ENCODE data around the gene HOXB3. TPM values are rescaled to one million over a fixed set of nuclear protein-coding genes. Genes with fewer than 3 reads are reported as not detected.

HOXB3 gene
- polyA plus RNA-seq, 1 donor from 2014 or later = 0.34 TPM

DNA sequence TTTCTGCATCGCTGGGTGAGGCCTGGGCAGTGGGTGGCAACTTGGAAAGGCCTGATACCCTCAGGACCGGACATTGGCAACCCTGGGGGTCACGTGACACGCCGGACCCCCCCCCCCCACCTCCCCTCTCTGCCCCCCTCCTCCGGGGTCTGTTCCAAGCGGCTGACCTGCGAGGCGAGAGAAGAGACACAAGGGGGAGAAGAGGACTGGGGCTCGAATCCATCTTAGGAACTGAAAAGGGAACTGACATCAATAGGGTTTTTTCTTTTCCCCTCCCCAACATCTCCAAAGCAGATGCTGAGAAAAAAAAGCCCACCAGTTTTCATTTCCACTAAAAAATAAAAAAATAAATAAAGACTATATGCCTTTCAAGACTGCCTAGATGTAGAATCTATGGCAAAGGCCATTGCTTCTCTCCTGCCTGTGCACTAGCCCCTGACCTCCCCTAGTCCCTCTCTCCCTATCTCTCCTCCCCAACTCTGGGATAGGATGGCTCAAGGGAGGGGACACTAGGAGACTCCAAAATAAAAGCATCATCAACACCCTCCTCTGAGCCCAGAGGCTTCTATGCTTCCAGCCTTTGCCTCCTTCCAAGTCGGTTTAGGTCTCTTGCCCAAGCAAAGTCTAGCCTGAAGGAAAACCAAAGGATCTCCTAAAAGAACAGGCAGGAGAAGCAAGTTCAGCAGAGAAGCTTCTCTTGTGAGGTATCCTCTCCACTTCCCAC, 37.4 kb downstream of the HOXB3 start:
- Mint-ChIP-seq H3K27me3 (peaks cover 15% of the 10 kb centered on the region), H3K36me3 (peaks cover 3% of the 10 kb centered on the region), H3K9me3 (no peaks in the 10 kb centered on the region), H3K27ac (no peak overlapping the region), H3K4me3 (no peak overlapping the region), H3K4me1 (peaks cover 0 to 4% (median 1%) of the 10 kb centered on the region in 3 donors)

DNA sequence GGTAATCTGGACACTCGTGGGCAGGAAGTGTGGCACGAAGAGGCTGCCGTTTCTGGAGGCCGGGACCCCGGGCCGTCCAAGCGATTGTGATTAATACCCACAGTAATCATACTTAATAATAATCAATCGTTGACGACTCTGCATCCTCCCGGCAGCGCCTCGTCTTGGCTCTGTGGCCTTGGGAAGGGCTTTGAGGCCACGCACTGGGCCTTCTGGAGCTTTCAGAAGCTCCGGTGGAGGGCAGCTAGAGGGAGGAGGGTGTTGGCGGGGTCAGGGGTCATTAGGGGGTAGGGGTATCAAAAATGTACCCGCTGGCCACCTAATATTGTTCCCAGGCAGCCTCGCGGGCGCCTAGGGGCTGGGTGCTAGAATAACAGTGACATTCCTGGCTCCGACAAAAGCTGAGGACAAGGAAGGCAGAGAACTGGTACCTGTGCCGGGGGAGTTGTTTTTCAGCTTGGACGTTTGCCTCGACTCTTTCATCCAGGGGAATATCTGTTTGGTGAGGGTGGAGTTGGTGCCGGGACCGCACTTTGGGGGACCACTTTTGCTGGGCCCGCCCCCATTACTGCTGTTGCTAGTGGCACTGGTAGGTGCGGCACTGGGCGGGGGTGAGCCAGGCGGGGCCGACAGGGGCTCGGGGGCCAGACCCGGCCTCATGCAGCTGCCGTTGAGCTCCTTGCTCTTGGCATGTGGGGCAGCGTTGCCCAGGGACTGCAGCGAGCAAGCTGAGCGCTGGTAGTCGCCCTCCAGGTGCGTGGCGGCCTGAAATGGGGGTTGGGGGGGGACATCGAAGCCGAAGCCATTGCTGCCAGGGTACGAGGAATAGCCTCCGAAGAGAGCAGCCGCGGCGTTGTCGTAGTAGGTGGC, 38.2 kb downstream of the HOXB3 start:
- H3K27ac Mint-ChIP-seq = no peak overlapping the region
- peaks cover 0 to 4% (median 1%) of the 10 kb centered on the region in 3 donors for H3K4me1 Mint-ChIP-seq
- H3K27me3 Mint-ChIP-seq = peaks cover 19% of the 10 kb centered on the region
- H3K36me3 Mint-ChIP-seq = peaks cover 3% of the 10 kb centered on the region
- H3K4me3 Mint-ChIP-seq = no peak overlapping the region
- H3K9me3 Mint-ChIP-seq = no peaks in the 10 kb centered on the region

DNA sequence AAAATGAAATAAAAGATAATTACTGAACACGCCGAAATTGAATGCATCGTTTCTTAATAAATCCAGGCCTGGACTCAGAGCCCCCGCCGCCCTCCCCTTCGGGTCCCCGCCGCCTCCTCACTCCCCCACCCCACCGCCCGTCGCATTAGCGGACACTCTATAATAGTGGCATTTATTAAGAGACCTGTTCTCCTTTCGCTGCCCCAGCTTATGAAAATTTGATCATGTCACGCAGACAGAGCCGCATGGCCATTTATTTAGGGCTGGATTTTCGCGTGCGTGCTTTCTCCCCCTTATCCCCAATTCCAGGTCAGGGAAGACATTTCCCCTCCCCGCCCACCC, 38.9 kb downstream of the HOXB3 start:
- Mint-ChIP-seq H3K4me3 (no peak overlapping the region), H3K27me3 (peaks cover 19% of the 10 kb centered on the region), H3K4me1 (peaks cover 0 to 4% (median 1%) of the 10 kb centered on the region in 3 donors), H3K27ac (no peak overlapping the region), H3K9me3 (no peaks in the 10 kb centered on the region), H3K36me3 (peaks cover 3% of the 10 kb centered on the region)

DNA sequence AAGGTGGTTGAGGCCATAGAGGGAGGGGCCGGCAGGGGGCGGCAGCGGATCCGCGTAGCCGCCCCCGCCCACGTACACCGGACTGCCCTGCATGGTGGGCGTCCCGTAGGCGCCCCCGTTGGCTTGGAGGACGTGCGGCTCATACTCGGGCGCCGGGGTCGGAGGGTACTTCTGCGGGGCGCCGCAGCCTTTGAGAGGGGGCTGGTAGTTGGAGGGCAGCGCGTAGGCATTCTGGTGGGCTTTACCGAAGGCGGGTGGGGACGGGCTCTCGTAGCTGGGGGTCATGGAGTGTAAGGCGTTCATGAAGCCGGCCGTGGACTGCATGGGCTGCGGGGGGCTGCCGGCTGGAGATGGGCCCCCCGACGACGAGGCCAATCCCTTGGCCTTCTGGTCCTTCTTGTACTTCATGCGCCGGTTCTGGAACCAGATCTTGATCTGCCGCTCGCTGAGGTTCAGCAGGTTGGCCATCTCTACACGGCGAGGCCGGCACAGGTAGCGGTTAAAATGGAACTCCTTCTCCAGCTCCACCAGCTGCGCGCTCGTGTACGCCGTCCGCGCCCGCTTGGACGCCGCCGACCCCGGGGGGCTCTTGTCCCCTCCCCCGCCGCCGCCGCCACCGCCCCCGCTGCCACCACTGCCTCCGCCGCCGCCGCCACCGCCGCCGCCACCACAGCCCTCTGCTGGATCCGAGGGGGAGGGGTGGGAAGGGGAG, 39.4 kb downstream of the HOXB3 start:
- Mint-ChIP-seq H3K27me3 (peaks cover 23% of the 10 kb centered on the region), H3K4me1 (peaks cover 0 to 4% (median 1%) of the 10 kb centered on the region in 3 donors), H3K4me3 (no peak overlapping the region), H3K36me3 (peaks cover 3% of the 10 kb centered on the region), H3K27ac (no peak overlapping the region), H3K9me3 (no peaks in the 10 kb centered on the region)

DNA sequence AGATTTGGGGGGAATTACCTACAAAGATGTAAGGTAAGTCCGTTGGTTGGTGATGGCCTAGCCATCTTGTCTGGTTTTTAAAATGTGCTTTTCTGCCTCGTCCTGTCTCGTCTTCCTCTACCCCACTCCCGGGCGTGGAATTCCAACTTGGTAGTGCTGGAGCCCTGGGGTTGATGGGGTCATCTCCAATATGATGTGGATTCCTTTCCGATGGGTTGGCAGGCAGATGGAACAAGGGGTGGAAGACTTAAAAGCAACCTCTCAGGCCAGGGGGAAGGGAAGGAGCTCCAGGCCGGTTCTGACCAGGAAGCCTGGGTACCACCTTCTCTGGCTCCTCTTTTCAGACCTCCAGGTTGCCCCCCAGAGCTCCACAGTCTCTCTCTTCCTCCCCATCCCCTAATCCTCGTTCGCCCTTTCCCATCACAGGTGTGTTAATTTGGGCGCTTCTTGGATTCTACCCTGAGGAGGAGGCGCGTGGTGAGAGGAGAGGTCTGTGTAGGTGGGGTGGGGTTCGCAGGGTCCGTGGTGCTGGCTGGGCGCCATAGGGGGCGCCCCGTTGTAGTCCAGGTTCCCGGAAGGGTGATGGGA, 40.0 kb downstream of the HOXB3 start:
- H3K4me1 Mint-ChIP-seq = peaks cover 0 to 3% (median 0%) of the 10 kb centered on the region in 3 donors
- no peaks in the 10 kb centered on the region for H3K9me3 Mint-ChIP-seq
- H3K27me3 Mint-ChIP-seq = peaks cover 25% of the 10 kb centered on the region
- H3K4me3 Mint-ChIP-seq = no peak overlapping the region
- peaks cover 3% of the 10 kb centered on the region for H3K36me3 Mint-ChIP-seq
- no peak overlapping the region for H3K27ac Mint-ChIP-seq

DNA sequence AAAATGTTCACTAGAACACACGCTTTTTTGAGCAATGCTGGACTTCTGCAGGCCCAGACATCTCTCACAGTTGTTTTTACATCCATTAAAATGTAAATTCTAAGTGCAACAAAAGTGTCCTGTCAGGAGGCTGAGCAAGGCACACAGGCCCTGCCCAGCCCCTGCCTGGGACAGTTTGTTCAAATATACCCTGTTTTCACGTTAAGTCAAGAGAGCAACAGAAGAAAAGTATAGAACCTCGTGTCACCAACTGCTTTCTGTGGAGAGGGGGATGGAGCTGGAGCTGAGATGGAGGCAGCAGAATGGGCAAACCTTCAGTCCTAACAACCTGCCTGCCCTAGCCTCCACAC, 40.8 kb downstream of the HOXB3 start:
- Mint-ChIP-seq H3K4me1 (peaks cover 0 to 4% (median 0%) of the 10 kb centered on the region in 3 donors), H3K4me3 (no peak overlapping the region), H3K27ac (no peak overlapping the region), H3K27me3 (peaks cover 26% of the 10 kb centered on the region), H3K36me3 (peaks cover 3% of the 10 kb centered on the region), H3K9me3 (no peaks in the 10 kb centered on the region)

DNA sequence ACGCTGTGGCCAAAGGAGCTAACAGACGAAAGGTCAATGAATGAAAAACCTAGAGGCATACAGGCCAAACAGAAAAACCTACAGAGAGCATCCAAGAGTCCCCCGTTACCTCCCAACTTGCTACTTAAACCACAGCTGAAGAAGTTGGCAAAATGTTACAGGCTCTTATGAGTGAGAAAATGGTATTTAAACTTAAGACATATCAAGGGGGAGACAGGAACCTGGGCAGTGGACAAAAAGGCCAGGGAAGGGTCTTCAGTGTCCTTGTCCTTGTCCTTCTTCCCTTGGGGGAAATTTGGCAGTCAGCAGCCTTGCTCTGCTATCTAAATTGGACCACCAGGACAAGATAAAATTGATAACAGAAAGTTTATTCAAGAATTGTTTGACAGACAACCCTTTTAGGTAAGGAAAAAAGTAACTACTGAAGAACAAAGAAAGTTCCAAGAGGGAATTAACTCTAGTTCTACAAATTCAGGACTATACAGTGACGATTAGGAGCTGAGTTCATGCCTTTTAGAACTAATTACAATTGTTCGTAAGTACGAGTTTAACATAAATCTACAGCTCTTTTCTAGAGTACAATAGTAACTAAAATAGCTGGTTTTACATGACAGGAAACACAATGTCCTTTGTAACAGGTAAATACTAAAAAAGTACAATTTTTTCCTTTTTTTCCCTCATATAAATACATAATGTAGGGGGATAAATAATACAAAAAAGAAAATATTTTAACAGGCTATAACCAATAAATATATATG, 41.3 kb downstream of the HOXB3 start:
- Mint-ChIP-seq H3K36me3 (peaks cover 3% of the 10 kb centered on the region), H3K27ac (peak overlapping the region in 1 of 3 donors; percentile 86), H3K27me3 (peaks cover 30% of the 10 kb centered on the region), H3K4me3 (peak overlapping the region in 1 of 4 donors; percentile 17), H3K9me3 (no peaks in the 10 kb centered on the region), H3K4me1 (peaks cover 3 to 7% (median 5%) of the 10 kb centered on the region in 3 donors)

DNA sequence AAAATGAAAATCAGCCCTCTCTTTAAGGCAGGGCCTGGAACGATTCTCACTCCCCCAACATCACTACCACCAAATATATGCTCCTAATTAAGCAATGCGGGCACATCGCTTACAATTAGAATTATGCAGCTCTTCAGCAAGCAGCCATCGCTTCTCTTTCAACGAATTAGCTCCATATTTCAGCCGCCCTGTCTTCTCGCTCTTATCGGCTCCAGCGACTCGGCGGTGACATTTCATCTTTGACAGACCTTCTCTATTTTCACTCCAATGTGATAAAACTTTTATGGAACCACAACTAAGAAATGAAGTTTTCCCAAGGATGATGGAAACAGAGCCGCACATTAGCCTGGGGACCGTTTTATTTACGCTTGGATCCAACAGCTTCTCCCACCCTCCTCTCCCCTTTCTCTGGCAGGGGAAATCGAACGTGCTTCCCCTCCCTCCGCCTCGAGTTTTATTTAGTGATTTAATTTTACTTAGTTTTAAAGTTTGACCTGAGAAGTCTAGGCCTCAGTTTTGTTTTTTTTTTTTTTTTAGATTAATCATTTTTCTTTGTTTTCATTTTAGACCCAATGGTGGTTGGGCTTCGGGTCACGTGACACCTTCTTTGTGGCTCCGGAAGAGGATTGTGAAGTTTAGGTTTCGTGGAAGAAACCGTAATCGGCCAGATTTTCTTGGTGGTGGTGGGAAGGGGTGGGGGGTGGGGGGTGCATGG, 42.1 kb downstream of the HOXB3 start:
- H3K27me3 Mint-ChIP-seq = peaks cover 30% of the 10 kb centered on the region
- peaks cover 3% of the 10 kb centered on the region for H3K36me3 Mint-ChIP-seq
- H3K4me1 Mint-ChIP-seq = peaks cover 4 to 9% (median 6%) of the 10 kb centered on the region in 3 donors
- H3K9me3 Mint-ChIP-seq = no peaks in the 10 kb centered on the region
- H3K4me3 Mint-ChIP-seq = no peak overlapping the region
- H3K27ac Mint-ChIP-seq = peak overlapping the region in 1 of 3 donors; percentile 86

DNA sequence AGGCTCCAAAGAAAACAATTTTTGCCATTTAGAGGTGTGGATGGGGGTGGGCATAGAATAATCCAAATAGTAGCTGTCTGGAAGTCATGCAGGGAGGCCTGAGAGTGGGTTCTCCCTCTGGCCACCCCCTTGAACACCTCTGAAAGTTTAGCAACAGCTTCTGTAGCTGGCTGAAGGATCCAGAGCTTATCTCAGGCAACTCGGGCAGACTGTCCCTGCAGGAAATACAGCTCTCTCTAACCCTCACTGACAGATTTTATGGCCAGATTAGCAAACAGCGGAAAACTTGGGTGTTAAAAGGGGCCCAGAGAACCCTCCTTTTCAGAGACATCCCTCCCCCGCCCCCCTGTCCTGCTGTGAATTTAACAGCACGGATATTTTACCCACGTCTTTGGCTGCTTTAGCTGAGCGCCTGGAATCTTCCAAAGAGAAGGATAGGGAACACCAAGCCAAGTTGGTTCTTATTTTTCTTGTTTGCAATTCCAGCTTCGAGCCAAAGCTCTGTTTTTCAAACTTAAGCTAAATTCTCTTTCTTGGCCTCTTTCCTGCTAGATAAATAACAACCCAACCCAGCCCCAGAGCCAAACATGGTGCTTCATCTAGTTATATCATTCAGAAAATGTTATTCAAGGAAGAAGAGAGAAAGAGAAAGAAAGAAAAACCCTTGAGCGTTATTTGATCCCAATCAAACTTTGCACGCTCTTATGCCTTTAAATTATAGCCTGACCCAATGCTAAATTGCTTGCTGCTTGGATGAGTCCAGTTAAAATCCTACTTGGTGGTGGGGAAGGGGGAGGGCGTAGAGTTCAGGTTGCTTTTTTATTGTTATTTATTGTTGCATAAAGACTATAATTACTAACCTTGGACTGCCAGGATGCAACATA, 42.9 kb downstream of the HOXB3 start:
- Mint-ChIP-seq H3K4me1 (peaks cover 8 to 14% (median 11%) of the 10 kb centered on the region in 3 donors), H3K27me3 (peaks cover 34% of the 10 kb centered on the region), H3K27ac (peak overlapping the region in 1 of 3 donors; percentile 86), H3K4me3 (no peak overlapping the region), H3K9me3 (no peaks in the 10 kb centered on the region), H3K36me3 (no peaks in the 10 kb centered on the region)

DNA sequence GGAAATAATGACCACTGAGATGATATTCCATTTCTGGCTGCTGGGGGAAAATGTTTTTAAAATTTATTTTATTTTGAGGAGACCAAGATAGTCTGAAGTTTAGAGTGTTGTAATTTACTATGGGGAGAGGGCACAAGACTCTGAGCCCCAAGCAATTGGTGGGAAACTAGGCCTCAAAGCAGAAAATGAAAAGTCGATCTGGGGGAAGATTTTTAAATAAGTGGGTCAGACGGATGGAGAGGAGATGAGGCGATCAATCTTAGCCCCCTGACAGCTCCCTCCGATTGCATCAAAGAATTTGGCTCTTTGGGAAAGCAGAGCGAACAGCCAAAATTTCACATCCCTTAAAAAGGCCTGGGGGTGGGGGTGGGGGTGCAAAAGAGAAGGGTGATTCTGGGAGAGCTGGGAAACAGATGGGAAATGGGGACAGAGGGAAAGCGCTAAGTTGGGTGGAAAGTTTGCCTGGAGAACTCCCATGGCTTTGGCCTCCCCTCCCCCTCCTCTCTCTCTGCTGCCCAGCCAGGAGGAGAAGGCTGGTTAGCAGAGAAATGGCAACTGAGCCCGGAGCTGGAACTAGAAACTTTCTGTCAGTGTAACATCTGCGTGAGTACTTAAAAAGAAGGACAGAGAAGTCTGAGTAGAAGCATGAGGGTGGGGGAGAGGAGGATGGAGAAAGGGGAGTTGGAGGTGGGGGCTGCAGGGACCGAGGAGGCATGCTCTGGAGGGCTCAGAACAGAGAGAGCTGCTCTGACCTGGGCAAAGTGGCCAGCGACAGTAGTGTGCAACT, 43.7 kb downstream of the HOXB3 start:
- peaks cover 41% of the 10 kb centered on the region for H3K27me3 Mint-ChIP-seq
- no peak overlapping the region for H3K27ac Mint-ChIP-seq
- no peaks in the 10 kb centered on the region for H3K36me3 Mint-ChIP-seq
- H3K4me1 Mint-ChIP-seq = peaks cover 10 to 15% (median 11%) of the 10 kb centered on the region in 3 donors
- H3K9me3 Mint-ChIP-seq = no peaks in the 10 kb centered on the region
- H3K4me3 Mint-ChIP-seq = no peak overlapping the region

DNA sequence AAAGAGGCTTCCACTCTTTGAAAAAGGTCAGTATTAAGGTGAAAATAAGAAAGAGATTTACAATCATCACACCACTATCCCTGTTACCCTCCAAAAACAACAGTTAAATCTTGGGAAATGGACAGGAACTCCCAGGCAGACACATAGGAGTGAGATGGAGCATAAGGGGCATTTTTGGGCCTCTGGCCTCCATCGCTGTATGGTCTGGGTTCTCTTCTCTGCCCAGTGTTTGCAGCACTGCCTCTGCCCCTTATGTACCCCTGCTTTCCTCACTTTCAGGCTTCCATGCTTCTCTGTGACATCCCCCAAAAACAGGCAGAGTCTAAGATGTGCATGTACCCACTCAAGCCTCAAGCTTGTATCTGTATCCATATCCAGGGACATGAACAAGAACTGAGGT, 44.5 kb downstream of the HOXB3 start:
- Mint-ChIP-seq H3K36me3 (no peaks in the 10 kb centered on the region), H3K9me3 (no peaks in the 10 kb centered on the region), H3K27ac (peak overlapping the region in 1 of 3 donors; percentile 7), H3K4me3 (peak overlapping the region in 2 of 4 donors; percentile 4 to 66), H3K4me1 (peaks cover 11 to 15% (median 12%) of the 10 kb centered on the region in 3 donors), H3K27me3 (peaks cover 47% of the 10 kb centered on the region)

DNA sequence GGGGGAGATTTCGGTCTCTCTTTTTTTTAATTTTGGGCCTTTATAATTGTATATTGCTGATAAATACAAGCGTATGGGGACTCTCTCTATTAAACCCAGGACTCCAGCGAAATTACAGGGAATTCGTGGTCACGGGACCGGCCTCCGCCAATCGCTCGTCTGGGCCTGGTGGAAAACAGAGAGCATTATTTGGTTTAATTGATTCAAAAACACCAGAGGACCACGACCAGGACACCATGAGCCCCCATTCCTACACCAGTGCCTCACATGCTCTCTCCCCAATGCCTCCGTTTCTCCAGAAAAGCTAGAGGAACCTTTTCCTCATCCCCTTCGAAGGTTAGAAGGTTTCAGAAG, 45.0 kb downstream of the HOXB3 start, which contains the start of gene HOXB2:
TSS of gene HOXB2 (minus strand) at position 88 of the 354 bp plus-strand sequence. CDS start 198 bp downstream, outside the sequence.
- Mint-ChIP-seq H3K27ac (peak within 1 kb of the TSS in 2 of 3 donors; percentile 8 to 94), H3K9me3 (no peaks in the 10 kb centered on the region), H3K4me3 (peak within 1 kb of the TSS; percentile 72 to 91 (median 78)), H3K27me3 (peaks cover 50% of the 10 kb centered on the region), H3K36me3 (no peaks in the 10 kb centered on the region), H3K4me1 (peaks cover 11 to 15% (median 12%) of the 10 kb centered on the region in 3 donors)
